CD1c-positive myeloid dendritic cell (primary cell): Measurements from ENCODE around the gene MAGEA2B.
"Not testable (repeated sequence)": the region's sequence is repeated elsewhere in the genome, so short reads cannot be mapped to it uniquely, and the experiment has no call there.

Experiments
- DNase-seq: peaks from one replicate; pipeline ENCODE4 v3.0.0-alpha.2; 2016; ENCODE audit errors: extremely low spot score

MAGEA2B gene

GRCh38 chrX:152758918-152759317 is 44.5 kb downstream of the MAGEA2B start, which contains the start of gene CSAG3:
Gene CSAG3, plus strand, starts transcription at chrX:152759218.
- not testable (repeated sequence) for DNase-seq

- not testable (repeated sequence) for DNase-seq
Observed at GRCh38 chrX:152759544-152759943, 45.1 kb downstream of the MAGEA2B start.

GRCh38 chrX:152761582-152761981 is 47.2 kb downstream of the MAGEA2B start:
- not testable (repeated sequence) for DNase-seq

GRCh38 chrX:152766562-152766961 is 52.1 kb downstream of the MAGEA2B start:
- not testable (repeated sequence) for DNase-seq
